Measurements from ENCODE around the gene NWD2.

DNA sequence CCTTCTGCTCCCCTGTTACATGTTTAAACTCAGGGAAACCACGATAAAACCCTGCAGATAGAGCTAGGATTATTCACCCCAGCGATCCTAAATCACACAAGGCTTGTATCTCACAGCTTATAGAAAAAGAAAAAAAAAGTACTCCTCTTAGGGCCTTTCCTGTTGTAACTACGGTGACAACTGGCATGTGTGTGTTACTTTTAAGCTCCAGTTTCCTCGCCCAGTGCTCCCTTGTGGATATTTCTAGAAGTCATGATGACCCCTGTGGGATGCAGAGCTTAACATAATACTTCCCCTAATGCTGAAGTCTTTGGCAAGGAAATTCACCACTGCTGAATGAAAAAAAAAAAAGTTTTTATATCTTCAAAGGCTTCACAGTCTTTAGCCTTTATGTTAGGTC is 114.7 kb downstream of the NWD2 start:
- TF ChIP-seq, protein P1, sequence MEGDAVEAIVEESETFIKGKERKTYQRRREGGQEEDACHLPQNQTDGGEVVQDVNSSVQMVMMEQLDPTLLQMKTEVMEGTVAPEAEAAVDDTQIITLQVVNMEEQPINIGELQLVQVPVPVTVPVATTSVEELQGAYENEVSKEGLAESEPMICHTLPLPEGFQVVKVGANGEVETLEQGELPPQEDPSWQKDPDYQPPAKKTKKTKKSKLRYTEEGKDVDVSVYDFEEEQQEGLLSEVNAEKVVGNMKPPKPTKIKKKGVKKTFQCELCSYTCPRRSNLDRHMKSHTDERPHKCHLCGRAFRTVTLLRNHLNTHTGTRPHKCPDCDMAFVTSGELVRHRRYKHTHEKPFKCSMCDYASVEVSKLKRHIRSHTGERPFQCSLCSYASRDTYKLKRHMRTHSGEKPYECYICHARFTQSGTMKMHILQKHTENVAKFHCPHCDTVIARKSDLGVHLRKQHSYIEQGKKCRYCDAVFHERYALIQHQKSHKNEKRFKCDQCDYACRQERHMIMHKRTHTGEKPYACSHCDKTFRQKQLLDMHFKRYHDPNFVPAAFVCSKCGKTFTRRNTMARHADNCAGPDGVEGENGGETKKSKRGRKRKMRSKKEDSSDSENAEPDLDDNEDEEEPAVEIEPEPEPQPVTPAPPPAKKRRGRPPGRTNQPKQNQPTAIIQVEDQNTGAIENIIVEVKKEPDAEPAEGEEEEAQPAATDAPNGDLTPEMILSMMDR (IDR thresholded peaks at IDR 0.05): no peak
- TF ChIP-seq ZFX (IDR thresholded peaks at IDR 0.05; ENCODE audit: borderline replicate concordance): no peak

Measured in 22Rv1 (cell line).